NT2/D1 (cell line): ENCODE results near the gene ELK3.

Experiments
- DNase-seq: peaks from one replicate; pipeline ENCODE4 v3.0.0-alpha.2; 2011; ENCODE audit warnings: low read depth, low spot score
- H3K27me3 ChIP-seq: 2 replicates; pipeline ENCODE4 v1.6.0; 2011; ENCODE audit warnings: mild to moderate bottlenecking; ENCODE audit not compliant: insufficient read length, insufficient read depth
- H3K36me3 ChIP-seq: 2 replicates; pipeline ENCODE4 v1.6.1; 2011; ENCODE audit warnings: mild to moderate bottlenecking, low read length, mixed read lengths; ENCODE audit not compliant: insufficient read depth, insufficient read length
- H3K4me1 ChIP-seq: 2 replicates; pipeline ENCODE4 v1.5.1; 2011; ENCODE audit not compliant: insufficient read depth, insufficient read length
- H3K4me3 ChIP-seq: 2 replicates; pipeline ENCODE4 v1.5.1; 2011; ENCODE audit warnings: low read depth; ENCODE audit not compliant: insufficient read length
- H3K9ac ChIP-seq: 2 replicates; pipeline ENCODE4 v1.6.0; 2011; ENCODE audit warnings: low read depth; ENCODE audit not compliant: insufficient read length
- H3K9me3 ChIP-seq: 2 replicates; pipeline ENCODE4 v1.5.1; 2011; ENCODE audit warnings: mild to moderate bottlenecking, low read length; ENCODE audit not compliant: insufficient read depth
- SUZ12 ChIP-seq: IDR thresholded peaks from 2 replicates; pipeline ENCODE4 v1.6.1; 2011; ENCODE audit not compliant: insufficient read length, insufficient read depth; ENCODE audit errors: extremely low read depth
- YY1 ChIP-seq: IDR thresholded peaks from 2 replicates; pipeline ENCODE4 v1.6.1; 2011; ENCODE audit not compliant: insufficient read length, insufficient read depth
- ZNF274 ChIP-seq: IDR thresholded peaks from 2 replicates; pipeline ENCODE4 v1.6.1; 2011; ENCODE audit warnings: mild to moderate bottlenecking, low read depth, low read length

ELK3 gene

DNA sequence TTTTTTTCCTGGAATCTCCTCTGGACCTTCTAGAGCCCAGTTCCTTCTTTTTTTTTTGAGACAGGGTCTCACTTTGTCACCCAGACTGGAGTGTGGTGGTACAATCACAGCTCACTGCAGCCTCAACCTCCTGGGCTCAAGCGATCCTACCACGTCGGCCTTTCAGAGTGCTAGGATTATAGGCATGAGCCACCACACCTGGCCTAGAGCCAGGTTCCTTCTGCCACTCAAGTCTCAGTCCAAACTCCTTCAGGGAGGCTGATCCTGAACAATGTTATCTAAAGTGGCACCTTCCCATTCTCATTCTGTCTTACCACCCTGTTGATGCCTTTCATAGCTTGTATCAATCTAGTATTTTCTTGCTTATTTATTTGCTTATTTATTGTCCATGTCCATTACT lies 22.3 kb upstream of the ELK3 start:
- Histone ChIP-seq H3K9ac (no peak overlapping the region), H3K36me3 (no peaks in the 10 kb centered on the region), H3K4me1 (no peaks in the 10 kb centered on the region), H3K9me3 (peaks cover 18% of the 10 kb centered on the region), H3K4me3 (no peak overlapping the region), H3K27me3 (no peaks in the 10 kb centered on the region)
- TF ChIP-seq YY1, result no peak
- TF ChIP-seq ZNF274, result no peak
- no peak for TF ChIP-seq SUZ12
- DNase-seq, result no peak

DNA sequence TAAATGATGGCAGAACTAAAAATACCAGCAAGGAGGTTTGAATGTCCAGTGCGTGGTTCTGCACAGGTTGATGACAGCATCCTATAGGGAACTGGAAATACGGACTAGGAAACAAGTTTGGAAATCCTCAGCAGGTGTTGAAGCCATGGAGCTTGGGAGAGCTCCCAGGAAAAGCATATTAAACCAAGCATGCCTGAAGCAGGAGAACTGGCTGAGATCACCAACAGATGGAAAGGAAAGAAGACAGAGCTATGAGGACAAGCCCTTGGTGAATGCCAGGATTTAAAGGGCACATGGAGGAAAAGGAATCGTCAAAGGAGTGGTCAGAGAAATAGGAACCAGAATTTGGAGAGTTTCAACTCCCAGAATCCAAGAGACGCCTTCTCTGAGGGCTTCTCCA lies 21.2 kb upstream of the ELK3 start:
- H3K4me1 ChIP-seq, result no peaks in the 10 kb centered on the region
- TF ChIP-seq SUZ12, result no peak
- no peak for TF ChIP-seq YY1
- no peak for TF ChIP-seq ZNF274
- H3K4me3 ChIP-seq, result no peak overlapping the region
- no peak for DNase-seq
- H3K36me3 ChIP-seq, result no peaks in the 10 kb centered on the region
- H3K9ac ChIP-seq, result no peak overlapping the region
- no peaks in the 10 kb centered on the region for H3K27me3 ChIP-seq
- peaks cover 22% of the 10 kb centered on the region for H3K9me3 ChIP-seq

DNA sequence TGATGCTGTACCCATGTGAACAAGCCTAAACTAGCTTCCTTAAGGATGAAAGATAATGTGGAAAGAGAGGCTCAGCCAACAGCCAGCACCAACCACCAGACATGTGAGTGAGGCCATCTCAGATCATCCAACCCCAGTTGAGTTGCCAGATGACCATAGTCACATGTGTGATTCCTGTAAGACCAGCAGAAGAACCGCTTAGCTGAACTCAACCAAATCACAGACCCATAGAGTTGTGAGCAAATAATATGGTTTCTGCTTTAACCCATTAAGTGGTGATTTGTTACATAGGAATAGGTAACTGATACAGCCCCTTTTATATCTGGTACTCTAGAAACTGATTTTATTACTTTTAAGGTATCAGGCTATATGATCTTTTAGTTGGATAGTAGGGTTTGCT lies 17.6 kb upstream of the ELK3 start:
- Histone ChIP-seq H3K4me1 (no peaks in the 10 kb centered on the region), H3K4me3 (no peak overlapping the region), H3K36me3 (no peaks in the 10 kb centered on the region), H3K27me3 (no peaks in the 10 kb centered on the region), H3K9me3 (peaks cover 22% of the 10 kb centered on the region), H3K9ac (no peak overlapping the region)
- TF ChIP-seq SUZ12 (no peak), YY1 (no peak), ZNF274 (no peak)
- DNase-seq, result no peak

DNA sequence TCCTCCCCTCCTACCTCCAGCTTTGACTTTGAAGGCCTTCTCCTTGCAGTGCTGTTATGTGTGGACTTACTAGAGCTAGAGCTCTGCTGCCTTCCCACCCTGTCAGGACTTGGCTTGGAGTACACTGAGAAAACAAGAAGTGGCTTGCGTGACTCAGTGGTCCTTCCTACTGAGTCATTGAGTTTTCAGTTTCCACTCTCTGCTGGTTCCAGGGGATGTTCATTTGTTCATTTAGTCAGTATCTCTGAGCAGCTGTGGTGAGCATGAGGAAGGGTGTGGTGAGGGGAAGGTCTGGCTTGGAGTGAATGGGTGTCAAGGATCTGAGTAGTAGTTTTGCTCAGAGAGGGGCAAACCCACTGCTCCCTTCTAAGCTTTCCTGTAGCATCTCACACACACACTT lies 17.2 kb upstream of the ELK3 start:
- no peaks in the 10 kb centered on the region for H3K36me3 ChIP-seq
- DNase-seq, result no peak
- no peaks in the 10 kb centered on the region for H3K4me1 ChIP-seq
- no peak overlapping the region for H3K9ac ChIP-seq
- TF ChIP-seq YY1 (no peak), ZNF274 (no peak), SUZ12 (no peak)
- no peak overlapping the region for H3K4me3 ChIP-seq
- H3K9me3 ChIP-seq, result peaks cover 22% of the 10 kb centered on the region
- no peaks in the 10 kb centered on the region for H3K27me3 ChIP-seq

DNA sequence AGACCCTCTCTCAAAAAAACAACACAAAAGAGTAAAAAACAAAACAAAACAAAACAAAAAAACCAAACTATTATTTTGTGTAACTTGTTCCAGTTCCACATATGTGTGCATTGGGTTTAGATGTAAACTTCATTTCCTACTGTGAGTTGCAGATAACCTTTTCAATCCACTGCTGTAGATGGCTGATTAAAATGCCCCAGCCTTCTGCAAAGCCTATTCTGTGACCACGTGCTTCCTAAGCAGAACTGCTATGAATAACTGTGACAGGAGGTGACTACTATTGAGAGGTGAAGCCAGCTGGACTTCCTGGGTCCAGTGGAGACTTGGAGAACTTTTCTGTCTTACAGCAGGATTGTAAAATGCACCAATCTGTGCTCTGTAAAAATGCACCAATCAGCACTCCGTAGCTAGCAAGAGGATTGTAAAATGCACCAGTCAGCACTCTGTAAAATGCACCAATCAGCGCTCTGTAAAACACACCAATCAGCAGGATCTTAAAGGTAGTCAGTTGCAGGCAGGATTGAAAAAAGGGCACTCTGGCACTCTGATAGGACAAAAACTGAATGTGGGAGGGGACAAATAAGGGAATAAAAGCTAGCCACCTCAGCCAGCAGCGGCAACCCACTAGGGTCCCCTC lies 10.3 kb upstream of the ELK3 start:
- Histone ChIP-seq H3K27me3 (no peaks in the 10 kb centered on the region), H3K9ac (no peak overlapping the region), H3K4me3 (no peak overlapping the region), H3K36me3 (no peaks in the 10 kb centered on the region), H3K4me1 (no peaks in the 10 kb centered on the region), H3K9me3 (no peaks in the 10 kb centered on the region)
- TF ChIP-seq YY1 (no peak), ZNF274 (no peak), SUZ12 (no peak)
- DNase-seq, result no peak

DNA sequence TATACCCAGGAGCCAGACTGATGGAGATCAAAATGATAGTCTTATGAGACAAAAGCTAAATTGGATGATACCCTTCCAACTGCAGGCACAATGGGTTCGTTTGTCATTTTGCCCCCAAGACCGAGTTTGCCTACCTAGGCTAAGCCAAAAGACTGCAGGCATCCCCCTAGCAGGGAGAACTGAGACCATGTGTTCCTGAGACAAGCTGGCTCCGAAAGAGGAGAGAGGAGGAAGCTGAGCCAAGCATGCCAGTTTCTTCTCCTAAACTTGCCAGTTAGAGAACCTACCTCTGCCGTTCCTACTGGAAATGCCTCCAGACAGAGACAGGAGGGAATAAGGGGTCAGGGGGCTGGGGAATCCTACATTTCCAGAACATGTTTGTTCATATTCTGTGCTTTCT lies 8.3 kb upstream of the ELK3 start:
- no peaks in the 10 kb centered on the region for H3K4me1 ChIP-seq
- H3K4me3 ChIP-seq, result no peak overlapping the region
- H3K9ac ChIP-seq, result no peak overlapping the region
- no peaks in the 10 kb centered on the region for H3K36me3 ChIP-seq
- H3K27me3 ChIP-seq, result no peaks in the 10 kb centered on the region
- no peak for TF ChIP-seq YY1
- TF ChIP-seq SUZ12, result no peak
- TF ChIP-seq ZNF274, result no peak
- no peak for DNase-seq
- no peaks in the 10 kb centered on the region for H3K9me3 ChIP-seq

DNA sequence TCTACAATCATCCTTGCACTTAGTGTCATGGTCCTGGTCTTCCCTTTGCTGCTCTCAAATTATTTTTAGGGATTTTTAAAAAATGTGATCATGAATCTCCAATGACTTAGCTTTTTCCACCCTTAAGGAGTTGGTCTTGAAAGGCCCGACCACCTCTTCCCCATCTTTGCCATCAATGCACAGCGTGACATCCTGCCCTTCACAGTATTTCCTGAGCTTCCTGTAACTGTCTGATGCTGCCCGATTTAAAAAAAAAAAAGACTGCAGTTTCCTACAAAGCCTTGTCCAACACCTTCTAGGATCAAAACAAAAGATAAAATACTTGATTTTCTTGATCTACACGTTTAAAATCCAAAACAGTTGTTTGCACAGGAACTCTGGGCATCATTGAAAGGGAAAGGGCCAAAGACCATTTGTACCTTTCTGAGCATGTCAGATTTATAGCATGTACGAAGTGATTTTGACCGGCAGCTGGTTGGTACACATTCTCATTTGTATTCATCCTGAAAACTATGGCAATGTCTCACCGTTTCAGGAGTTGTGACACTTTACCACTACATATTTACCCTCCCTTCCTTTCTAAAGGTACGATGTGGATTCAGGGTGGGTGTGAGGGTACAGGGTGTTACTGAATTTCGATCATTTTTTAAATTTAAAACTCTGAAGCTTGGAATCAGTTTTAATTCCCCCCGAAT lies 7.4 kb upstream of the ELK3 start:
- no peak for TF ChIP-seq SUZ12
- TF ChIP-seq ZNF274, result no peak
- no peak for TF ChIP-seq YY1
- Histone ChIP-seq H3K36me3 (no peaks in the 10 kb centered on the region), H3K27me3 (no peaks in the 10 kb centered on the region), H3K9ac (no peak overlapping the region), H3K9me3 (no peaks in the 10 kb centered on the region), H3K4me3 (no peak overlapping the region), H3K4me1 (no peaks in the 10 kb centered on the region)
- DNase-seq, result no peak

DNA sequence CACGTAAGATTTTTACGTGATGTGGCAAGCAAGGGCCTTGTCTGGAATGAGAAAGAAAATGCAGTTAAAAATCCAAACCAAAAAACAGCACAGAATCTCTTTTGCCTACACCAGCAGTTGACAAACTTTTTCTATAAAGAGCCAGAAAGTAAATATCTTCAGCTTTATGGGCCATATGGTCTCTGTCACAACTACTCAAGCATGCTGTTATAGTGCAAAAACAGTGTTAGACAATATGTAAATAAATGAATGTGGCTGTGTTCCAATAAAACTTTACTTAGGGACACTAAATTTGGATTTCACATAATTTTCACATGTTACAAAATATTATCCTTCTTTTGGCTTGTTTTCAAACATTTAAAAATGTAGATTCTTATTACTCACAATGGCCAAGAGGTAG lies 6.2 kb upstream of the ELK3 start:
- DNase-seq, result no peak
- no peak overlapping the region for H3K9ac ChIP-seq
- H3K36me3 ChIP-seq, result no peaks in the 10 kb centered on the region
- H3K4me3 ChIP-seq, result no peak overlapping the region
- no peaks in the 10 kb centered on the region for H3K27me3 ChIP-seq
- H3K9me3 ChIP-seq, result no peaks in the 10 kb centered on the region
- no peaks in the 10 kb centered on the region for H3K4me1 ChIP-seq
- TF ChIP-seq SUZ12, result no peak
- TF ChIP-seq ZNF274, result no peak
- no peak for TF ChIP-seq YY1
